ENCODE measurements around the gene ALOX12B. TPM values are rescaled to one million over a fixed set of nuclear protein-coding genes. Genes with fewer than 3 reads are reported as not detected.
A peak's percentile ranks its signal among the peaks of the same experiment; 100 is the strongest.

The ALOX12B gene
- total and polyA plus RNA-seq, 2 of the 8 experiments (the other 6 are each of a cell fraction or from before 2014, with no cell fraction given) = 0.86 TPM; not detected in 1

- 90% methylated on average over 14 of the region's 14 CpGs; no CpG with 5 or more reads in 1 of the 2 experiments for WGBS, 2 experiments (ENCODE audit: extremely low coverage in 1 of 2, insufficient coverage in 1 of 2, insufficient read length in 1 of 2, insufficient replicate concordance in 2 of 2, low coverage in 1 of 2, low lambda C conversion rate in 2 of 2, missing lambda C conversion rate in 1 of 2)
- H3K9ac ChIP-seq (replicated peaks in 1 of 4; ENCODE audit: extremely low read depth in 1 of 4, low read depth in 3 of 4, low read length in 3 of 4) = no peak overlapping the region
- no peaks in the 10 kb centered on the region for H3K79me1 ChIP-seq (ENCODE audit: low read depth, low read length)
- no peak overlapping the region for H4K91ac ChIP-seq (replicated peaks; ENCODE audit: insufficient read length, low read length)
- H3K14ac ChIP-seq (ENCODE audit: insufficient read length) = no peak overlapping the region
- H3K9me3 ChIP-seq (ENCODE audit: insufficient read depth in 2 of 2, low read depth in 1 of 2, low read length in 1 of 2) = no peaks in the 10 kb centered on the region
- no peak overlapping the region for H2BK5ac ChIP-seq (ENCODE audit: low read depth, low read length)
- CTCF ChIA-PET (ENCODE audit: partially characterized antibody) = interaction anchor here (0.8 to 4.3 kb wide), 5 partner anchors 11 to 93 kb away, joined by 3 to 26 read pairs (median 5); no protein-coding TSS in a partner anchor
- POLR2A ChIA-PET (ENCODE audit: partially characterized antibody) = interaction anchor here (1.7 to 2.4 kb wide), 2 partner anchors 10 to 45 kb away, joined by 4 to 14 read pairs; no protein-coding TSS in a partner anchor
- peaks cover 19 to 43% (median 40%) of the 10 kb centered on the region in 4 experiments for H3K27me3 ChIP-seq (replicated peaks in 1 of 4; ENCODE audit: control insufficient read depth in 3 of 4, extremely low read depth in 1 of 4, insufficient read depth in 3 of 4, low read length in 3 of 4)
- no peak overlapping the region for H3K4me2 ChIP-seq (ENCODE audit: insufficient read depth in 1 of 2, low read depth in 2 of 2, low read length in 2 of 2)
- no peak overlapping the region for H3K56ac ChIP-seq (replicated peaks; ENCODE audit: insufficient read length, low read depth, low read length)
- H2BK15ac ChIP-seq (ENCODE audit: low read length) = no peak overlapping the region; the same call in 1 of the 2 replicates
- peaks cover 0 to 22% (median 11%) of the 10 kb centered on the region in 4 experiments; a peak in 6 of 7 replicates for H3K4me1 ChIP-seq (replicated peaks in 1 of 4; ENCODE audit: control insufficient read depth in 3 of 4, insufficient read depth in 4 of 4, low read length in 3 of 4)
- no peak overlapping the region for H2BK20ac ChIP-seq (ENCODE audit: low read length)
- DNase-seq (ENCODE audit: low read depth in 1 of 2, low spot score in 2 of 2) (no peak), FAIRE-seq (no peak)
- no peaks in the 10 kb centered on the region for H3K36me3 ChIP-seq (ENCODE audit: control insufficient read depth in 2 of 4, insufficient read depth in 4 of 4, low read length in 3 of 4)
- H3K4me3 ChIP-seq (ENCODE audit: extremely low read depth in 1 of 4, insufficient read depth in 2 of 4, low read depth in 3 of 4, low read length in 4 of 4) = no peak overlapping the region
- no peak overlapping the region for H3K27ac ChIP-seq (ENCODE audit: low read depth, low read length)
- 0 out of 2 replicates have a peak overlapping the region, but pooled peaks have one; percentile 27 for H2BK12ac ChIP-seq (ENCODE audit: low read depth, low read length)
- peaks cover 25% of the 10 kb centered on the region for H3K23me2 ChIP-seq (ENCODE audit: low read depth, low read length)
- no peak overlapping the region for H2AK5ac ChIP-seq (ENCODE audit: low read depth, low read length)
- H4K20me1 ChIP-seq (replicated peaks in 1 of 2; ENCODE audit: control insufficient read depth in 1 of 2, insufficient read depth in 2 of 2, low read length in 2 of 2) = no peaks in the 10 kb centered on the region
- no peak overlapping the region for H3K18ac ChIP-seq (ENCODE audit: extremely low read depth, low read length)
- H3K4ac ChIP-seq (replicated peaks; ENCODE audit: insufficient read length, low read depth, low read length) = no peak overlapping the region
- no peak overlapping the region for H2AFZ ChIP-seq (ENCODE audit: low read length)
- H3K79me2 ChIP-seq (ENCODE audit: control insufficient read depth in 1 of 2, insufficient read depth in 2 of 2, low read length in 2 of 2) = no peaks in the 10 kb centered on the region
- H4K5ac ChIP-seq (ENCODE audit: insufficient read length, low read depth, low read length) = no peak overlapping the region
- H3K23ac ChIP-seq (ENCODE audit: insufficient read length) = no peak overlapping the region
- H4K8ac ChIP-seq (ENCODE audit: extremely low read depth, insufficient read depth, low read length) = no peak overlapping the region
- H2BK120ac ChIP-seq (replicated peaks; ENCODE audit: low read depth, low read length) = no peak overlapping the region
- TF ChIP-seq EZH2 (IDR thresholded peaks at IDR 0.05; ENCODE audit: low read depth, low read length, severe bottlenecking) (no peak), RBBP5 (IDR thresholded peaks at IDR 0.05; ENCODE audit: borderline replicate concordance, low read depth, low read length) (no peak), ASH2L (IDR thresholded peaks at IDR 0.05; ENCODE audit: low read length) (no peak), E2F6 (IDR thresholded peaks at IDR 0.05) (no peak), SP1 (IDR thresholded peaks at IDR 0.05; ENCODE audit: low read depth, low read length) (no peak)
Measured at GRCh38 chr17:8128125-8128784, 40.7 kb upstream of the ALOX12B start.
